HG03342 (cell line): Measurements from ENCODE around the gene ATP2A3.

Source experiments
- ATAC-seq: cut with Tn5 transposase; IDR thresholded peaks from one replicate; pipeline ENCODE4 v1.9.1; 2021; ENCODE audit warnings: mild to moderate bottlenecking, moderate library complexity; ENCODE audit not compliant: unreplicated experiment

The ATP2A3 gene

GRCh38 chr17:3893720-3894116 is 70.5 kb downstream of the ATP2A3 start:
- no peak for ATAC-seq

- peak; percentile 83 for ATAC-seq
Measured at GRCh38 chr17:3893003-3893719, 71.1 kb downstream of the ATP2A3 start, which contains the start of gene CAMKK1. Gene CAMKK1 (minus strand): TSS chr17:3893053. CDS start chr17:3885687, 7,366 bp downstream.

GRCh38 chr17:3892095-3892998 is 71.9 kb downstream of the ATP2A3 start:
- peak; percentile 15 for ATAC-seq

- no peak for ATAC-seq
Measured at GRCh38 chr17:3891626-3892094, 72.6 kb downstream of the ATP2A3 start.

- no peak for ATAC-seq
Measured at GRCh38 chr17:3890878-3891219, 73.4 kb downstream of the ATP2A3 start.

- ATAC-seq: no peak
Measured at GRCh38 chr17:3890082-3890877, 74.0 kb downstream of the ATP2A3 start.

- no peak for ATAC-seq
Measured at GRCh38 chr17:3889325-3890012, 74.8 kb downstream of the ATP2A3 start.

GRCh38 chr17:3888343-3889171 is 75.7 kb downstream of the ATP2A3 start:
- no peak for ATAC-seq

- ATAC-seq: no peak
Measured at GRCh38 chr17:3887804-3888203, 76.4 kb downstream of the ATP2A3 start.

GRCh38 chr17:3887394-3887793 is 76.8 kb downstream of the ATP2A3 start:
- ATAC-seq: no peak

- no peak for ATAC-seq
Measured at GRCh38 chr17:3886776-3887175, 77.5 kb downstream of the ATP2A3 start.

- ATAC-seq: no peak
Measured at GRCh38 chr17:3885970-3886369, 78.3 kb downstream of the ATP2A3 start.

- ATAC-seq: no peak
Measured at GRCh38 chr17:3885271-3885670, 79.0 kb downstream of the ATP2A3 start.

- ATAC-seq: no peak
Measured at GRCh38 chr17:3884188-3884587, 80.0 kb downstream of the ATP2A3 start.

GRCh38 chr17:3882276-3882675 is 82.0 kb downstream of the ATP2A3 start:
- ATAC-seq: no peak

GRCh38 chr17:3880983-3881382 is 83.3 kb downstream of the ATP2A3 start:
- no peak for ATAC-seq

- no peak for ATAC-seq
Measured at GRCh38 chr17:3879591-3880417, 84.4 kb downstream of the ATP2A3 start.

- no peak for ATAC-seq
Measured at GRCh38 chr17:3879186-3879585, 85.1 kb downstream of the ATP2A3 start.

- no peak for ATAC-seq
Measured at GRCh38 chr17:3877220-3877619, 87.0 kb downstream of the ATP2A3 start.
